ENCODE data around the gene ABCG2.

Gene ABCG2

DNA sequence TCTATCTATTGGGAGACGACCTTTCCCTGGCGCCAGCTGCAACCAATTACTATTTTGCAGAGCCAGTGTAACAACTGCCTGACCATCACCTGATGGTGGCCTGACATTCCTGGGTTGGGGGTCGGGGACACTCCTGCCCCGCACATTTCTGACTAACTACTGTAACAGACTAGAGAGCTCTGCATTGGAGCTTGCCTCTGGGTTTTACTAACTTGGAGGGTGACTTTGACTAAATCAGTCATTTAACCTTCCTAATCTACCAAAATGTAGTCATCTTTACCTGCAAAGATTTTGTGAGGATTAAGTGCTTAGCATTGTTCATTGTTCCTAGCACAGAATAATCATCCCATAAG, 37.5 kb upstream of the ABCG2 start:
- no peak overlapping the region for H3K4me3 ChIP-seq (ENCODE audit: low read length)
- DNase-seq (ENCODE audit: low read depth): no peak
- TF ChIP-seq, protein P1, sequence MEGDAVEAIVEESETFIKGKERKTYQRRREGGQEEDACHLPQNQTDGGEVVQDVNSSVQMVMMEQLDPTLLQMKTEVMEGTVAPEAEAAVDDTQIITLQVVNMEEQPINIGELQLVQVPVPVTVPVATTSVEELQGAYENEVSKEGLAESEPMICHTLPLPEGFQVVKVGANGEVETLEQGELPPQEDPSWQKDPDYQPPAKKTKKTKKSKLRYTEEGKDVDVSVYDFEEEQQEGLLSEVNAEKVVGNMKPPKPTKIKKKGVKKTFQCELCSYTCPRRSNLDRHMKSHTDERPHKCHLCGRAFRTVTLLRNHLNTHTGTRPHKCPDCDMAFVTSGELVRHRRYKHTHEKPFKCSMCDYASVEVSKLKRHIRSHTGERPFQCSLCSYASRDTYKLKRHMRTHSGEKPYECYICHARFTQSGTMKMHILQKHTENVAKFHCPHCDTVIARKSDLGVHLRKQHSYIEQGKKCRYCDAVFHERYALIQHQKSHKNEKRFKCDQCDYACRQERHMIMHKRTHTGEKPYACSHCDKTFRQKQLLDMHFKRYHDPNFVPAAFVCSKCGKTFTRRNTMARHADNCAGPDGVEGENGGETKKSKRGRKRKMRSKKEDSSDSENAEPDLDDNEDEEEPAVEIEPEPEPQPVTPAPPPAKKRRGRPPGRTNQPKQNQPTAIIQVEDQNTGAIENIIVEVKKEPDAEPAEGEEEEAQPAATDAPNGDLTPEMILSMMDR (conservative IDR thresholded peaks at IDR 0.05; ENCODE audit: low read length): no peak

DNA sequence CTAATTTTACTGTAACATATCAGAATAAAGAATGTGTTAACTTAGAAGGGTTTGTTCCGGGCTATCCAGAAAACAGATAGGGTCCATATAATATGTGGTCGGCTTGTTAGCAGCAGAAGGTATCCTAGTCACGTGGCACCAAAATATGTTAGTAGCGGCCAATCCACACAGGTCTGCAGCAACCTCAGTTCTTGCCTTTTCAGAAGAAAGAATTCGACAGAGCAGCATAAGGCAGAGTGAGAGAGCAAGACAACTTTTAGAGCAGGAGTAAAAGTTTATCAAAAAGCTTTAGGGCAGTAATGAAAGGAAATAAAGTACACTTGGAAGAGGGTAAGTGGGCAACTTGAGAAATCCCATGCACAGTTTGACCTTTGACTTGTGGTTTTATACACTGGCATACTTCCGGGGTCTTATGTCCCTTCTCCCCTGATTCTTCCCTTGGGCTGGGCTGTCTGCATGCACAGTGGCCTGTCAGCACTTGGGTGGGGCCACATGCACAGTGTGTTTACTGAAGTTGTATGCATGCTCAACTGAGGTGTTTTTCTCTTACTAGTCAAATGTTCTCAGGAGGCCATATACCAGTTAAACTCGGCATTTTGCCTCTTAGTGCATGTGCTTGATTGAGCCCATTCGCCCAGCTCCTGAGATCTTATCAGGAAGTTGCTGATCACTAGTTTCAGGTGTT, 37.0 kb upstream of the ABCG2 start:
- no peak overlapping the region for H3K4me3 ChIP-seq (ENCODE audit: low read length)
- TF ChIP-seq, protein P1 (conservative IDR thresholded peaks at IDR 0.05; ENCODE audit: low read length): no peak
- no peak for DNase-seq (ENCODE audit: low read depth)

DNA sequence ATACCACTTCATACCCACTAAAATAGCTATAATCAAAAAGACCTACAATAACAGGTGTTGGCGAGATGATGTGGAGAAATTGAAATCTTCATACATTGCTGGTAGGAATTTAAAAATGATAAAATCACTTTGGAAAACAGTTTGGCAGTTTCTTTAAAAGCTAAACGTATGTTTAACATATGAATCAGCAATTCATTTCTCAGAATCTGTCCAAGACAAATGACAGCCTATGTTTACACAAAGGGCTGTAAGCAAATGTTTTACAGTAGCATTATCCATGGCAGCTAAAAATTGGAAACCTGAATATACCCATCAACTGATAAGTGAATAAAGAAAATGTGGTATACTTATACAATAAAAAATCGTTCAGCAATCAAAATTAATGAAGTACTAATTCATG, 33.0 kb upstream of the ABCG2 start:
- TF ChIP-seq, protein P1 (conservative IDR thresholded peaks at IDR 0.05; ENCODE audit: low read length): no peak
- no peak for DNase-seq (ENCODE audit: low read depth)

DNA sequence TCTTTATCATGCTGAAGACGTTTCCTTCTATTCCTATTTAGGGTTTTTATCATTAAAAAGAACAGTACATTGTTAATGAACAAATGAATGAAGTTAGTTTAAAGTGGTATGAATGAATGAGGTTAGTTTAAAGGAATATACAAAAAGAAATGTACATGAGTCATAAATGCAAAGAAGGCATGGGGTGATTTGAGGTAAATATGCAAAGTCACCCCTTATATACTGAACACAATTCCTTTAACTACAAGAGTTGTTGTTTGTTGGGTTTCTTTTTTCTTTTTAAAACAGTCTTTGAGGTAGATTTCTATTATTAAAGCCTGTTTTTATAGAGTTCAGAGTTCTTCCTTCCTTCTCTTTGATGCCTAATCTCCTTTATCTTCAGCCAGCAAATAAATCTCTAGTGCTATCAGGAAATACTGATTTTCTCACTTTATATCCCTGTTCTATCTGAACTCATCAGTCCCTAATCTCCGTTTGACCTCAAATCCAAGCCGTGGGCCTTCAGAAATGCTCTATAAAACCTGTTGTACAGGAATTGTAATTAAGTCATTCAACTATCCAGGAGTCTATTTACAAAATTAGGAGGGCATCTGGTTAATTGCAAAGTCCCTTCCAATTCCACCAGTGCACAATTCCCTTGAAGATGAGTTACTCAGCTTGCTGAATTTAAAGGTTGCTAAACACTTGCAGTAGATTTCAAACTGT, 31.6 kb upstream of the ABCG2 start:
- DNase-seq (ENCODE audit: low read depth): no peak
- no peak overlapping the region for H3K4me3 ChIP-seq (ENCODE audit: low read length)
- TF ChIP-seq, protein P1 (conservative IDR thresholded peaks at IDR 0.05; ENCODE audit: low read length): no peak

More for the DNA sequence above, 33.0 kb upstream of the ABCG2 start:
- no peak overlapping the region for H3K4me3 ChIP-seq (ENCODE audit: low read length)

DNA sequence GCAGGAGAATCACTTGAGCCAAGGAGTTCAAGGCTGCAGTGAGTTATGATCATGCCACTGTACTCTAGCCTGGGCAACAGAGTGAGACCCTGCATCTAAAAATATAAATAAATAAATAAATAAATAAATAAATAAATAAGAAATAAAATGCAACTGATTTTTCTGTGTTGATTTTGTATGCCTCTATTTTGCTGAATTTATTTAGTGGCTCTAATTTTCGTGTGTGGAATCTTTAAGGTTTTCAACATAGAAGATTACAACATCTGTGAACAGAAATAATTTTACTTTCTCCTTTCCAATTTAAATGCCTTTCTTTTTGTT, 30.9 kb upstream of the ABCG2 start:
- TF ChIP-seq, protein P1 (conservative IDR thresholded peaks at IDR 0.05; ENCODE audit: low read length): no peak
- no peak for DNase-seq (ENCODE audit: low read depth)
- H3K4me3 ChIP-seq (ENCODE audit: low read length): no peak overlapping the region

DNA sequence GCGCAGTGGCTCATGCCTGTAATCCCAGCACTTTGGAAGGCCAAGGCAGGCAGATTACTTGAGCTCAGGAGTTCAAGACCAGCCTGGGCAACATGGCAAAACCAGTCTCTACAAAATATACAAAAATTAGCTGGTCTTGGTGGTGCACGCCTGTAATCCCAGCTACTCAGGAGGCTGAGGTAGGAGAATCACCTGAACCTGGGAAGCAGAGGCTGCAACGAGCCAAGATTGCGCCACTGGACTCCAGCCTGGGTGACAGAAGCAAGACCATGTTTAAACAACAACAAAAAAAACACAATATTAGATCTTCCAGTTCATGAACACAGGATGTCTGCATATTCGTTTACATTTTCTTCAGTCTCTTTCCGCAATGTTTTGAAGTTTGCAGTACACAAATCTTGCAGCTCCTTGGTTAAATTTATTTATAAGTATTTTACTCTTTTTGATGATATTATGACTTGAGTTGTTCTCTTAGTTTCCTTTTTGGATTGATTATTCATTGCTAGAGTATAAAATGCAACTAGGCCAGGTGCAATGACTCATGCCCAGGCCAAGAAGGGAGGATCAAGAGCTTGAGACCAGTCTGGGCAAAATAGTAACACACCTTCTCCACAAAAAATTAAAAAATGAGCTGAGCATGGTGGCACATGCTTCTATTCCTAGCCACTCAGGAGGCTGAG, 30.4 kb upstream of the ABCG2 start:
- no peak for DNase-seq (ENCODE audit: low read depth)
- no peak overlapping the region for H3K4me3 ChIP-seq (ENCODE audit: low read length)
- TF ChIP-seq, protein P1 (conservative IDR thresholded peaks at IDR 0.05; ENCODE audit: low read length): no peak

DNA sequence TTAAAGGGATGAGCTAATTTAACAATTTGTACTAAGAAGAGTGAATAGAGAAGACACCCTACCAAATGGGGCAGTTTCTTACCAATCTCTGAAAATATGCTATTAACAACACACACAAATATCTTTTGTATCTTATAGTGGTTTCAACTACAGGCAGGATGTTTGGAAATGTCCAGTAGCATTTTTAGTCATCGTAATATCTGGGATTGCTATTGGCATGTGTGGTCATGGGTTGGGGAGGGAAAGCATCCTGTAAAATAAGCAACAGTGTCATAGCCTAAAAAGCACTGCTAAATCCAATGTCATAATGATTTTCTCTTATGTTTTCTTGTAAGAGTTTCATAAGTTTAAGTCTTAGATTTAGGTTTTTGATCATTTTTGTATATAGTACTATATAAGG, 29.3 kb upstream of the ABCG2 start:
- no peak overlapping the region for H3K4me3 ChIP-seq (ENCODE audit: low read length)
- DNase-seq (ENCODE audit: low read depth): no peak
- TF ChIP-seq, protein P1 (conservative IDR thresholded peaks at IDR 0.05; ENCODE audit: low read length): no peak

Data from AG10803 (cell line).